HG02610 (cell line): ENCODE data around the gene IL1RN.
A peak's percentile ranks its signal among the peaks of the same experiment; 100 is the strongest.

Source experiments
- ATAC-seq: cut with Tn5 transposase; IDR thresholded peaks from one replicate; pipeline ENCODE4 v1.9.1; 2021; ENCODE audit warnings: mild to moderate bottlenecking, moderate library complexity; ENCODE audit not compliant: unreplicated experiment

The IL1RN gene

GRCh38 chr2:113103277-113103676 lies 24.1 kb upstream of the IL1RN start:
- ATAC-seq = no peak

- ATAC-seq = no peak
Observed at GRCh38 chr2:113104054-113104611, 23.3 kb upstream of the IL1RN start.

- no peak for ATAC-seq
Observed at GRCh38 chr2:113105047-113105785, 22.2 kb upstream of the IL1RN start.

- ATAC-seq = no peak
Observed at GRCh38 chr2:113111121-113111520, 16.3 kb upstream of the IL1RN start.

GRCh38 chr2:113111823-113112287 lies 15.5 kb upstream of the IL1RN start:
- no peak for ATAC-seq

- no peak for ATAC-seq
Observed at GRCh38 chr2:113112441-113112840, 15.0 kb upstream of the IL1RN start.

- no peak for ATAC-seq
Observed at GRCh38 chr2:113112871-113113270, 14.5 kb upstream of the IL1RN start.

GRCh38 chr2:113113807-113114206 lies 13.6 kb upstream of the IL1RN start:
- ATAC-seq = no peak

GRCh38 chr2:113114224-113114945 lies 13.0 kb upstream of the IL1RN start:
- ATAC-seq = no peak

- no peak for ATAC-seq
Observed at GRCh38 chr2:113114996-113115395, 12.4 kb upstream of the IL1RN start.

- peak; percentile 58 for ATAC-seq
Observed at GRCh38 chr2:113116100-113116958, 11.1 kb upstream of the IL1RN start.

GRCh38 chr2:113117541-113118262 lies 9.7 kb upstream of the IL1RN start:
- no peak for ATAC-seq

- no peak for ATAC-seq
Observed at GRCh38 chr2:113118263-113118657, 9.1 kb upstream of the IL1RN start.

- no peak for ATAC-seq
Observed at GRCh38 chr2:113119111-113119510, 8.3 kb upstream of the IL1RN start.

GRCh38 chr2:113120861-113121260 lies 6.5 kb upstream of the IL1RN start:
- ATAC-seq = no peak

GRCh38 chr2:113122364-113122763 lies 5.0 kb upstream of the IL1RN start:
- ATAC-seq = no peak

GRCh38 chr2:113123726-113124125 lies 3.7 kb upstream of the IL1RN start:
- no peak for ATAC-seq

- ATAC-seq = peak; percentile 55
Observed at GRCh38 chr2:113124181-113124961, 3.0 kb upstream of the IL1RN start.

- ATAC-seq = no peak
Observed at GRCh38 chr2:113124984-113125855, 2.2 kb upstream of the IL1RN start.
